Mammary epithelial cell (primary cell): ENCODE measurements around the gene F13A1.

Source experiments
- CTCF ChIP-seq, 2 donors: IDR thresholded peaks in 1 of 2; conservative IDR thresholded peaks in 1 of 2; 2 replicates each; pipeline ENCODE4 v1.5.1; 2011 to 2012; ENCODE audit warnings: inconsistent platforms in 2 of 2, low read length in 2 of 2, mild to moderate bottlenecking in 2 of 2, control low read depth in 1 of 2, low read depth in 1 of 2; ENCODE audit not compliant: insufficient read depth in 1 of 2; ENCODE audit errors: extremely low read depth in 1 of 2
- EZH2 ChIP-seq: IDR thresholded peaks from 2 replicates; pipeline ENCODE4 v1.6.1; 2012; ENCODE audit warnings: low read length, inconsistent platforms, borderline replicate concordance

DNA sequence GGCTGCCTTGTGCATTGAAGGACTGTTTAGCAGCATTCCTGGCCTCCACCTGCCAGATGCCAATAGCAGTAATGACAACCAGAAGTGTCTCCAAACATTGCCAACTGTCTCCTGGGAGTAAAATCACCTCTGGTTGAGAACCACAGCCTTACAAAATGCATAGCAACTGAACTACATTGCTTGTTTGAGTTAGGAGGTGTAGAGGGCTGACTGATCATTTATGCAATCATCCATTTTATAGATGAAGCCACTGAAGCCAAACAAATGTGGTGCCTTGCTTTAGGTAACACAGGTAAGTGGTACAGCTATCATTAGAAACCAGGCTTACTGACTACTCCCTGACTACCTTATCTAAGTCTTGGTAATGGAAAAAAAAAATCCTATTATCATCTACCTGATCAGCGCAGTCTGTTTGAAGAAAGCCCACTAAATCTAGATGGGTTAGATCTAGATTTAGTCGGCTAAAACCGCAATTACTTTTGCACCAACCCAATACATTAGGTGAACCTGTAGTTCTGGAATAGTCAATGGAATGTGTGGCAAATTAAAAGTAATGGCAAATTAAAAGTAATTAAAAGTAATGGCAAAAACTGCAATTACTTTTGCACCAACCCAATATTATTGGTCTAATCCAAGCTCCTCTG is 47.7 kb upstream of the F13A1 start:
- TF ChIP-seq EZH2 (no peak), CTCF (conservative IDR thresholded peaks at IDR 0.05 in 1 of 2, IDR thresholded peaks at IDR 0.05 in 1 of 2; ENCODE audit: extremely low read depth in 1 of 2, insufficient read depth in 1 of 2, low read depth in 1 of 2, low read length in 2 of 2) (no peak)
